Muscle layer of duodenum (tissue), 2 donors: ENCODE results near the gene TXNL4B.

Source experiments
- H3K27ac ChIP-seq: one replicate; pipeline ENCODE4 v1.7.0; 2013; ENCODE audit warnings: mild to moderate bottlenecking, low read length
- H3K27me3 ChIP-seq: one replicate; pipeline ENCODE4 v1.7.0; 2013; ENCODE audit warnings: low read depth, mild to moderate bottlenecking, control low read depth, low read length
- H3K36me3 ChIP-seq, 2 donors: one replicate each; pipeline ENCODE4 v1.7.0; 2013; ENCODE audit warnings: low read length in 2 of 2, control low read depth in 1 of 2, mild to moderate bottlenecking in 1 of 2; ENCODE audit not compliant: insufficient read depth in 2 of 2, control insufficient read depth in 1 of 2
- H3K4me1 ChIP-seq, 2 donors: one replicate each; pipeline ENCODE4 v1.7.0; 2013; ENCODE audit warnings: low read length in 2 of 2, mild to moderate bottlenecking in 2 of 2, control low read depth in 1 of 2, moderate library complexity in 1 of 2; ENCODE audit not compliant: insufficient read depth in 2 of 2, control insufficient read depth in 1 of 2
- H3K4me3 ChIP-seq, 2 donors: one replicate each; pipeline ENCODE4 v1.7.0; 2013; ENCODE audit warnings: low read length in 2 of 2, low read depth in 1 of 2, mild to moderate bottlenecking in 1 of 2
- H3K9me3 ChIP-seq, 2 donors: one replicate each; pipeline ENCODE4 v1.7.0; 2013; ENCODE audit warnings: low read length in 2 of 2, control low read depth in 1 of 2, mild to moderate bottlenecking in 1 of 2; ENCODE audit not compliant: control insufficient read depth in 1 of 2
- donor health status: healthy.

The TXNL4B gene

GRCh38 chr16:72110662-72111615 is 17.5 kb upstream of the TXNL4B start:
- H3K27ac ChIP-seq: no peak overlapping the region
- H3K36me3 ChIP-seq: peaks cover 72 to 75% of the 10 kb centered on the region in 2 donors
- H3K27me3 ChIP-seq: no peaks in the 10 kb centered on the region
- no peak overlapping the region for H3K4me3 ChIP-seq
- no peaks in the 10 kb centered on the region for H3K4me1 ChIP-seq
- H3K9me3 ChIP-seq: no peaks in the 10 kb centered on the region

DNA sequence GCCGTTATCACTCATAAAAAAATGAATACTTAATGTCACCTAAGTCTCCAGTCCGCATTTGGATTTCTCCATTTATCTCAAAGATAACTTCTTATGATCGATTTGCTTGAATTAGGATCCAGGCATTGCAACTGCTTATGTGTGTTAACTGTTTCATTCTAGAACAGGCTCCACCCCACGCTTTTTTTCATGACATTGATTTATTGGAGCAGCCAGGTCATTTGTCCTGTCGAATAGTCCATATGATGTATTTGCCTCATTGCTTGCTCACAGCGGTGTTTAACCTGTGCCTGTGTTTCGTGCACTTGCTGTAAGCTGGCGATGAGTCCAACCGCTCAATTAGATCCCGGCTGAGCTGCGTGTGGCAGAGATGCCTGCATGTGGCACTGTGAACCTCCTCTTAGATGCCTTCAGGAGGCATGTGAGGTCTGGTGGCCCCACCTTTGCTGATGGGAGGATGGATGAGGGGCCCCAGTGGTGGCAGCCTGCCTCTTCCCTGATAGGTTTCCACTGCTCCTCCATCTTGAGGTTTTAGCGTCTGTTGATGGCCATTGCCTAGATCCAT is 16.6 kb upstream of the TXNL4B start:
- Histone ChIP-seq H3K36me3 (peaks cover 80 to 84% of the 10 kb centered on the region in 2 donors), H3K4me3 (no peak overlapping the region), H3K27me3 (no peaks in the 10 kb centered on the region), H3K9me3 (no peaks in the 10 kb centered on the region), H3K27ac (no peak overlapping the region), H3K4me1 (no peaks in the 10 kb centered on the region)

GRCh38 chr16:72109300-72109699 is 15.9 kb upstream of the TXNL4B start:
- Histone ChIP-seq H3K9me3 (no peaks in the 10 kb centered on the region), H3K4me3 (no peak overlapping the region), H3K4me1 (no peaks in the 10 kb centered on the region), H3K36me3 (peaks cover 87 to 92% of the 10 kb centered on the region in 2 donors), H3K27me3 (no peaks in the 10 kb centered on the region), H3K27ac (no peak overlapping the region)

- Histone ChIP-seq H3K36me3 (peaks cover 95 to 99% of the 10 kb centered on the region in 2 donors), H3K4me3 (no peak overlapping the region), H3K27me3 (no peaks in the 10 kb centered on the region), H3K27ac (no peak overlapping the region), H3K4me1 (no peaks in the 10 kb centered on the region), H3K9me3 (no peaks in the 10 kb centered on the region)
Observed at GRCh38 chr16:72108353-72109102, 15.1 kb upstream of the TXNL4B start.

- no peaks in the 10 kb centered on the region for H3K4me1 ChIP-seq
- H3K27me3 ChIP-seq: no peaks in the 10 kb centered on the region
- H3K4me3 ChIP-seq: no peak overlapping the region
- no peaks in the 10 kb centered on the region for H3K9me3 ChIP-seq
- peaks cover 97 to 100% of the 10 kb centered on the region in 2 donors for H3K36me3 ChIP-seq
- no peak overlapping the region for H3K27ac ChIP-seq
Observed at GRCh38 chr16:72107371-72107770, 14.0 kb upstream of the TXNL4B start.

DNA sequence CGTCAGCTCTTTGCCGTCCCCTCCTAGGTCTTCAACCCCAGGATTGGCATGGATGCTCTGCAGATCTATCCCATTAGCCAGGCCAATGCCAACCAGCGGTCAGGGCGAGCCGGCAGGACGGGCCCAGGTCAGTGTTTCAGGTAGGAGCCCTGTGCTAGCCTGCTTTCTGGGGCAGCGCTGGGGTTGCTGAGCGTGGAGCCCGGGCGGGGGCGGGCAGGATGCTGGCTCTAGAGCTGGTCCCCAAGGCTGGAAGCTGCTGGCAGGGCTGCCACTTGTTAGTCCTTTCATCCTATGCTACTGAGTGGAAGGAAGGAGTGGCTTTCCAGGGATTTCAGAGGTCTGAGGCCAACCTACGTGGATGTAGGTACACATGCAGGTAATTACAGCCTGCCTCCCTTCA is 12.6 kb upstream of the TXNL4B start:
- H3K36me3 ChIP-seq: peaks cover 97 to 100% of the 10 kb centered on the region in 2 donors
- H3K9me3 ChIP-seq: no peaks in the 10 kb centered on the region
- no peak overlapping the region for H3K27ac ChIP-seq
- H3K4me1 ChIP-seq: no peaks in the 10 kb centered on the region
- H3K4me3 ChIP-seq: no peak overlapping the region
- H3K27me3 ChIP-seq: no peaks in the 10 kb centered on the region

- Histone ChIP-seq H3K27ac (no peak overlapping the region), H3K4me1 (no peaks in the 10 kb centered on the region), H3K4me3 (no peak overlapping the region), H3K36me3 (peaks cover 97 to 100% of the 10 kb centered on the region in 2 donors), H3K9me3 (no peaks in the 10 kb centered on the region), H3K27me3 (no peaks in the 10 kb centered on the region)
Observed at GRCh38 chr16:72104905-72105304, 11.5 kb upstream of the TXNL4B start.

GRCh38 chr16:72101195-72101594 is 7.8 kb upstream of the TXNL4B start:
- Histone ChIP-seq H3K36me3 (peaks cover 96% of the 10 kb centered on the region in 2 donors), H3K4me3 (no peak overlapping the region), H3K4me1 (no peaks in the 10 kb centered on the region), H3K27ac (no peak overlapping the region), H3K9me3 (no peaks in the 10 kb centered on the region), H3K27me3 (no peaks in the 10 kb centered on the region)

DNA sequence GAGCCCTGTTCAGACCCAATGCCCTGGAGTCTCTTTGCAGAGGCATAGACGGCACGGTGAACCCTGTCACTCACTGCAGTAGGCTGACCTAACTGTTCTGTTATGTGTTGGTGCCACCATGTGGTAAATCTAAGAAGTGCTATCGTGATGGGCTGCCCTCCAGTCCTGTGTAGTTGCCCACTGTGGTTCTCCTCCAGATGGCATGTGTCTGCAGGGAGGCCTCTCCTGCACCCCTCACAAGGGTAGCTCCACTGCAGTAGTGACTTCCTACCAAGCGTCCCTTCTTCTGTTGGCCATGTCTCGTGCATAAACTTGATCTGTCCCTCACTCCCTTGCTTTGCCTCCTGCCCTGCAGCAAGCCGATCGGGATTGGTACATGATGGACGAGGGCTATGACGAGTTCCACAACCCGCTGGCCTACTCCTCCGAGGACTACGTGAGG is 6.0 kb upstream of the TXNL4B start:
- Histone ChIP-seq H3K36me3 (peaks cover 82% of the 10 kb centered on the region in 2 donors), H3K27me3 (no peaks in the 10 kb centered on the region), H3K4me1 (peaks cover 10 to 15% of the 10 kb centered on the region in 2 donors), H3K27ac (no peak overlapping the region), H3K4me3 (no peak overlapping the region), H3K9me3 (no peaks in the 10 kb centered on the region)

GRCh38 chr16:72098936-72099335 is 5.5 kb upstream of the TXNL4B start:
- Histone ChIP-seq H3K4me3 (no peak overlapping the region), H3K27me3 (no peaks in the 10 kb centered on the region), H3K9me3 (no peaks in the 10 kb centered on the region), H3K27ac (no peak overlapping the region), H3K4me1 (peaks cover 10 to 17% of the 10 kb centered on the region in 2 donors), H3K36me3 (peaks cover 77 to 78% of the 10 kb centered on the region in 2 donors)

DNA sequence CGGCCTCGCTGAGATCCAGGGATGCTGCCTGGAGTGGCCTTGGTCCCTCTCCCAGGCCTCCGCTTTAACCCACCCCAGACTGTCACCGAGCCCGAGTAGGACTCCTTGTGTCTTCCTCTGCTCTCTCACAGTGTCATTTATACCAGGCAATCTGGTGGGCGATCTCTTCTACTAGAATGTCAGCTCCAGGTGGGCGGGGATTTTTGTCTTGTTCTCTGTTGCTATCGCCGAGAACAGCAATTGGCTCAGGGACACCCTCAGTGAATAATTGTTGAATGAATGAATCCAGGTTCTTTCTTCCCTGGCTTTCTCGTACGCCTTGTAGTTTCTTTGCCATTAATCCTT is 818 bp upstream of the TXNL4B start:
- peak overlapping the region; percentile 90 for H3K27ac ChIP-seq
- peaks cover 41 to 42% of the 10 kb centered on the region in 2 donors for H3K36me3 ChIP-seq
- H3K4me1 ChIP-seq: peaks cover 15 to 37% of the 10 kb centered on the region in 2 donors
- H3K9me3 ChIP-seq: no peaks in the 10 kb centered on the region
- peak overlapping the region; percentile 93 to 97 for H3K4me3 ChIP-seq
- H3K27me3 ChIP-seq: no peaks in the 10 kb centered on the region
